Cerebellar cortex (tissue), 1 donor: Measurements from ENCODE around the gene RCBTB1.
"Not testable (repeated sequence)": the region's sequence is repeated elsewhere in the genome, so short reads cannot be mapped to it uniquely, and the experiment has no call there.

Experiments
- DNase-seq: peaks from one replicate; pipeline ENCODE4 v3.0.0-alpha.2; 2015; ENCODE audit warnings: low spot score

RCBTB1 gene

GRCh38 chr13:49512578-49512977 lies 72.8 kb downstream of the RCBTB1 start:
- DNase-seq, result no peak

- DNase-seq, result no peak
These were observed 81.4 kb downstream of the RCBTB1 start for GRCh38 chr13:49503951-49504350.

GRCh38 chr13:49502954-49503353 lies 82.4 kb downstream of the RCBTB1 start:
- no peak for DNase-seq

GRCh38 chr13:49499889-49500660 lies 85.3 kb downstream of the RCBTB1 start:
- no peak for DNase-seq

GRCh38 chr13:49498206-49498605 lies 87.2 kb downstream of the RCBTB1 start:
- DNase-seq, result no peak

- DNase-seq, result no peak
These were observed 88.1 kb downstream of the RCBTB1 start for GRCh38 chr13:49497272-49497671.

GRCh38 chr13:49496837-49497236 lies 88.5 kb downstream of the RCBTB1 start:
- DNase-seq, result not testable (repeated sequence)

GRCh38 chr13:49495783-49496762 lies 89.3 kb downstream of the RCBTB1 start, which contains the start of gene PHF11:
Gene PHF11, plus strand, starts transcription at chr13:49495953. Its CDS starts 49 bp downstream, at chr13:49496002.
- DNase-seq, result peak; percentile 71

GRCh38 chr13:49494645-49495044 lies 90.7 kb downstream of the RCBTB1 start:
- no peak for DNase-seq

- no peak for DNase-seq
These were observed 96.8 kb downstream of the RCBTB1 start for GRCh38 chr13:49488563-49488962.
